GM12874 (cell line): ENCODE data around the gene RBBP8.

Experiments
- TF ChIP-seq, protein P1 (sequence below): IDR thresholded peaks from 2 replicates; pipeline ENCODE4 v1.5.1; 2011; ENCODE audit warnings: low read depth, mild to moderate bottlenecking, control low read depth, low read length, moderate library complexity; ENCODE audit not compliant: insufficient read depth

The RBBP8 gene

DNA sequence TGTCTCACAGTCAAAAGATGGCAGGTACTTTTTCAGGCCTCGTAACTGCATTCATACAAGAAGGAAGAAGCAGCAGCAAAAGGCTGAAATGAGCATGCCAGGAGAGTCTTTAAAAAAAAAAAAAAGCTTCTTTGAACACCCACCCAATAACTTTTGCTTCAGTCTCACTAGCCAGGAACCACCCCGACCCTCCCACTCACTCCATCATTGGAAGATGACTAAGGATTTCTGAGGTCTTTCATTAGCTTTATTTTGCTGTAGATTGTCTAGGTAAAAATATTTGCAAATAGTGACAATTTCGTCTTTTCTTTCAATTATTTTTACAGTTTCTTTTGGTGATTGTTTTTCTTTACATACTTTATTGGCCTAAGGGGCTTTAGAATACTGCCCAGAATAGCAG lies 37.9 kb downstream of the RBBP8 start:
- TF ChIP-seq, protein P1, sequence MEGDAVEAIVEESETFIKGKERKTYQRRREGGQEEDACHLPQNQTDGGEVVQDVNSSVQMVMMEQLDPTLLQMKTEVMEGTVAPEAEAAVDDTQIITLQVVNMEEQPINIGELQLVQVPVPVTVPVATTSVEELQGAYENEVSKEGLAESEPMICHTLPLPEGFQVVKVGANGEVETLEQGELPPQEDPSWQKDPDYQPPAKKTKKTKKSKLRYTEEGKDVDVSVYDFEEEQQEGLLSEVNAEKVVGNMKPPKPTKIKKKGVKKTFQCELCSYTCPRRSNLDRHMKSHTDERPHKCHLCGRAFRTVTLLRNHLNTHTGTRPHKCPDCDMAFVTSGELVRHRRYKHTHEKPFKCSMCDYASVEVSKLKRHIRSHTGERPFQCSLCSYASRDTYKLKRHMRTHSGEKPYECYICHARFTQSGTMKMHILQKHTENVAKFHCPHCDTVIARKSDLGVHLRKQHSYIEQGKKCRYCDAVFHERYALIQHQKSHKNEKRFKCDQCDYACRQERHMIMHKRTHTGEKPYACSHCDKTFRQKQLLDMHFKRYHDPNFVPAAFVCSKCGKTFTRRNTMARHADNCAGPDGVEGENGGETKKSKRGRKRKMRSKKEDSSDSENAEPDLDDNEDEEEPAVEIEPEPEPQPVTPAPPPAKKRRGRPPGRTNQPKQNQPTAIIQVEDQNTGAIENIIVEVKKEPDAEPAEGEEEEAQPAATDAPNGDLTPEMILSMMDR: no peak

DNA sequence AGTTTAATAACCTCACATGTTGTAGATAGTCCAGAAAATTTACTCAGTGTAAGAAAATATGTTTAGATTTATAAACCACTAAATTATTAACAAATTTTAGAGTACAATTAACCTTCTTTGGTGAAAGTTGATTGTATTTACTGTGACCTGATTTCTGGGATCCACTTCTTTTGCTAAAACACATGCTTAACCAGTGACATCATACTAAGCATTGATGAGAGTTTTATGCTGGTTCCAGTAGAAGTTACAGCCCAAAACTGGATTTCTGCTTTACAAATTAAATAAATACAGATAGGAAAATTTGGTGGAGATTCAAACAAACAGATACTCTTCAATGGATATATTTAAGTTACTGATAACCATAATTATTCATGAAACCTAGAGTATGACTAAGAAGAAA lies 40.9 kb downstream of the RBBP8 start:
- TF ChIP-seq, protein P1: no peak

DNA sequence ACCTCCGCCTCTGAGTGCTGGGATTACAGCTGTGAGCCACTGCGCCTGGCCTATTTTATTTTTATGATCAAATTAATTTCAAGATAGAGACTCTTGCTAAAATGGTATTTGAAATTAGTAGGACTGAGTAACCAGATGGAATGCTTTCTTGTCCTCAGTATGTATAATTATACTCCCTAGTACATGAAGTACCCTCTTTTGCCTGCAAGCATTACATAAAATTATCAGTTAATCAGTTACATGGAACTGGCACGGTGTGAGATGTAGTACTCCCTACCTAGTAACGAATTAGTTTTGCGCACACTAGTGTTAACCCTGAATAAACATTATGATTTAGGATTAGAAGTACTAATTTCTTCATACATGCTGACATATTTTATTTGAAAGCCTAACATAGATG lies 41.6 kb downstream of the RBBP8 start:
- TF ChIP-seq, protein P1: no peak

DNA sequence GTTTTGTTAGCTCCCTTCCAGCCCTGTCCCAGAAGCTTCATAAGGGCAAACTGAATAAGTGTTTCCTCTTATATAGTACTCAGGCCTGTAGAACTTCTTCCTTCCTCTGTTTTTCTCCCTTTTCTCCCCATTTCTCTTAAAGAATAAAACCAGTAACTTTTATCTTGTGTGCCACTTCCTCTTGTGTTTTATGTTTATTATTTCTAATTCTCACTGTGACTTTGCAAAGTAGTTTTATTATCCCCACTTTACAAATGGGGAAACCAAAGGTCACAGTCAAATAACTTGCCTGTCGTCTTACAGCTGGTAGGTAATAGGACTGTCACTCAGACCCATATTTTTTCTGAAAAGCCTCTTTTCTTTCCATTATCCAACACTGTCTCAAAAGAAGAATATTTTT lies 42.4 kb downstream of the RBBP8 start:
- TF ChIP-seq, protein P1: no peak

DNA sequence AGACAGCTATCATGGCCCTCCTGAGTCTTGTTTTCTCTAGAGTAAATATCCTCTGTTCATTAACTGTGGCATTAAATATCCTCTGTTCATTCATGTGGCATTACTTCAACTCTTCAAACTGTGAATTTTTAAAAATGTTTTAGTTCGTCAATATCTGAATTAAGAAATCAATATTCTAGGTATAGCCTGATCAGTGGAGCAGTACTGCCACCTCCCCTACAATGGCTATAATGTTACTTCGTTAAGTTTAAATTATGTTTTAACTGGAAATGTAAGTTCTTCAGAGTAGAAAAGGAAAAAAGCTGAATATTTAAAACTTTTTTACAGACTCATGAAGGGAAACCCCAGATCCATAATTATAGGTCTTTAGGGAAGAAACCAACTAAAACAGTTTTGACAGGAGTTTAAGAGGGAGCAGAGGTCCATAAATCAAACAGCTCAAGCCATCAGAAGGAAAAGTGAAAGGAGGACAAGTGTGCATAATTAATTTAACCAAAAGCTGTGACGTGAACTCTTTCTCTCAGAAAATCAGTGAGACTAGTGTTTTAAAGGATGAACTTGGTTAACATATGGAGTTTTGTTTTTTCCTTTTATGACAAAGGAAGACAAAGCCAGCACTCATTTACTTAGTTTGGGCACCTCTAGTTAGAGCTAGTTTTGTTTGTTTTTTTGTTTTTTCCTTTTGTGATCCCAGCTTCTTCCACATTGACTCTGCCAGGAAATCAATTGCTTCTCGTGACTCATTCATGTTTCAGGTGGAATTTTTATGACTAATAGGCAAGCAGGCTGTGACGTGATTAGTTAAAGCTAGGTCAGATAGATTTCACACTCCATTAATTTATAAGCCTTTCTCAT lies 44.9 kb downstream of the RBBP8 start:
- TF ChIP-seq, protein P1: no peak

DNA sequence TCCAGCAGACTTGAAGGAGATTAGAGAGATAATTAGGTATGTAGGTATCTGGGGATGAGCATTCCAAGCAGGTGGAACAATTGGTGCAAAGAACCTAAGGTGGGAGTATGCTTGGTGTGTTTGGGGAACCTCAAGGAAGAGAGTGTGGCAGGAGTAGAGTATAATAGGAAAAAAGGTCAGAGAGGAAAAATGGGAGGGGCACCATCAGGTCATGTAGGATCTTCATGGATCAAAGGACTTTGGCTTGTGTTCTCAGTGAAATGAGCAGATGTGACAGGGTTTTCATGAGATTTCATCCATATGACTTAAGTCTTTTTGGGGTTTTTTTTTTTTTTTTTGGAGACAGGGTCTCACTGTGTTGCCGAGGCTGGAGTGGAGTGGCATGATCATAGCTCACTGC lies 47.3 kb downstream of the RBBP8 start:
- TF ChIP-seq, protein P1: no peak

DNA sequence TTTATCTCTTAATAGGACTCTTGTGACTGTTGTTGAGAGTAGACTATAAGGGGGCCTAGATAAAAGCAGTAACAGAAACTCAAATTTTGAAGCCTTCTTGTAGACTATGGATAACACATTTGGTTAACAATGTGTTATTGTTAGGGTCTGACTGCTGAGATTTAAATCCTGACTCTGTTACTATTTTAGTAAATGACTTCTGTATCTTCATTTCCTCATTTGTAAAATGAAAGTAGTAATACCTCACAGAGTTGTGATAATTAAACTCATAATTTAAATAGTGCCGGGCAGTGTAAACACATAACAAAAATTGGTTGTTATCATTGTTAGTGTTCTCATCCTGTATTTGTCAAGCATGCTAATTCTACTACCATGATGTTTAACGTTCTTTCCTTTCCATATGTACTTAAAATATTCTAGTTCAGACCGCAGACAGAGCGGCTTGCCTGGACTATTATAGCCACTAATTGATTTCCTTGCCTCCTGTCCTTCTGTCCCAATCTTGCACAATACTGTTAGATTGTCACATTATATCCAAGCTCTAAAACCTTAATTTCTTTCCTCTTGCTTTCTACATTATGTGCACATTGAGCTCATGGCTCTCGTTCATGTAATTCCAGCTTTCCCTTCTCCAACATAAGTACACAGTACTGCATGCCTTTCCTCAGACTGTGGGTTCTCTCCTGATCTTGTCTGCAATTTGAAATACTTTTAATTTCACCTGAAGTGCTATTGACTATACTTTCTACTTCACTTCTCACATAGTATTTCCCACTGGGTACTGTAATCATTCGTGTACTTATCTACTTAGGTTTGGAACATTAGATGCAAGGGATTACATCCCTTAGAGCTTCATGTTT lies 48.4 kb downstream of the RBBP8 start:
- TF ChIP-seq, protein P1: no peak
